Activated CD4-positive, alpha-beta T cell treated with anti-CD3 and anti-CD28 coated beads, Interleukin-2, amount 50 U/mL, for 1 hour (primary cell): Measurements from ENCODE around the gene VIP.

ENCODE experiments used
- DNase-seq: peaks from one replicate; pipeline ENCODE4 v3.0.0-alpha.2; 2020

Gene VIP

DNA sequence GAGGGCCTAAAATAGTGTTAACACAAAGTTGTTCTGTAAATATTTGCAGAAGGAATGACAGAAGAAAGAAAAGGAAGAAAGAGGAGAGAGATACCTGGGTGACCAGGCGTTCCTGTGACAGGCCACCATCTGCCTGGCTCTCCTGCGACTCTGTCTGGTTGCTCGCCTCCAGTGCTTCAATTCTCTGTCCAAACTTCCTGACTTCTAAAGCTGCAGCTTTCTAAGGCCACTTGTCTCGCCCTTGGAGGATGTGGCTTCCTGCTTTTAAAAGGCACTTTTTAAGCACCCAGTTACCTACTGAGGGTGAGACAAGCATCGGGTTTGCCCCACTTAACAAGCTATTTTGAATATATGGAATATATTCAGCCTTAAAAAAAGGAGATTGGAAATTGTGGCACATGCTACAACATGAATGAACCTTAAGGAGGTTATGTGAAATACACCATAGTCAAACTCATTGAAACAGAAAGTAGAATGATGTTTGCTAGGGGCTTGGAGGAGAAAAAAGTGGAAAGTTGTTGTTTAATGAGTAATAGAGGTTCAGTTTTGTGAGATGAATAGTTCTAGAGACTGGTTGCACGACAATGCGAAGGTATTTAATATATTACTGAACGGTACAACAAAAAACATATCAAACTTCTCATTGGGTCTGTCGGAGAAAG is 32.8 kb downstream of the VIP start:
- DNase-seq, result no peak

DNA sequence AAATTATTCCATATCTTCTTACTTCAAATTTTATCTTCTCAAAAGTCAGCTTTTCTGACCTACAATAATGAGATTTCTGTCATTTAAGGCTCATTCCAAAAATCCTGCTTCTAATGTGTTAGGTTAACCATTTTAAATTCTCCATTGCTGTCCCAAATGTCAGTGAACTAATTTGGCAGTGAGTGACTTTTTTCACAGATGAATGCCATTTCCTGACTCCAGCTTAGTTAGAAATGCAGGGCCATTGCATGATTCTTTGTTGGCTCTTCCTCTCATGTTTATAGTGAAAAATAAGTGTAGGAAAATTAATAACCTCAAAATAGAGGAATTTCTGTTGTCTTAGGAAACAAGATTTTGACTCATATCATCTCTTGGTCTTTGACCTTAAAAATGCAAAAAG is 44.1 kb downstream of the VIP start:
- no peak for DNase-seq

DNA sequence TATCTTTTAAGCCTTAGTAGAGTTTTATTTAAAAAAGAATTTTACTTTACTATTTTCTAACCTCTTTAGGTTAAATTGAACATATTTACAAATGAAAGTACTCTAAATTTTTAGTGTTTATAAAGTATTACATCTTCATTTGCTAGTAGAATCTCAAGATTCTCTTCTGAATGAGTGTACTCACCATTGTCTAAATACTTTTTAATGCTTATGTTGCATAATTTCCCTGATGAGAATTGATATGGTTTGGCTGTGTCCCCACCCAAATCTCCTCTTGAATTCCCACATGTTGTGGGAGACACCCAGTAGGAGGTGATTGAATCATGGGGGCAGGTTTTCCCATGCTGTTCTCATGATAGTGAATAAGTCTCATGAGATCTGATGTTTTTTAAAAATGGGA is 53.6 kb downstream of the VIP start:
- no peak for DNase-seq
